Left ventricle myocardium superior (tissue), 1 donor: ENCODE measurements around the gene DLGAP1. TPM values are rescaled to one million over a fixed set of nuclear protein-coding genes. Genes with fewer than 3 reads are reported as not detected.

ENCODE experiments used
- ATAC-seq: fragments of 200-7000 bp; cut with Tn5 transposase; one replicate; pipeline ENCODE4 v1.9.1; 2020; ENCODE audit warnings: mild to moderate bottlenecking, moderate library complexity
- DNase-seq: peaks from one replicate; pipeline ENCODE4 v3.0.0-alpha.2; 2020
- intact Hi-C: fragments of 100-400 bp; cut with micrococcal nuclease; formaldehyde crosslinking; loops from one replicate; pipeline ENCODE4 v1.11.0; 2022
- total RNA-seq: library from RNA; stranded (reverse); fragmentation: NEBNext Ultra II Directional; extraction: Animal tissue kit (Norgen Biotek cat#: 25700); gene quantifications from one replicate; pipeline ENCODE4 v1.2.1, GENCODE V29; 2021
- donor health status: DM: no; HTN: yes; CAD: no; lungs with severe emphysema.

DLGAP1 gene
- total RNA-seq, 1 donor from 2014 or later, result not detected

DNA sequence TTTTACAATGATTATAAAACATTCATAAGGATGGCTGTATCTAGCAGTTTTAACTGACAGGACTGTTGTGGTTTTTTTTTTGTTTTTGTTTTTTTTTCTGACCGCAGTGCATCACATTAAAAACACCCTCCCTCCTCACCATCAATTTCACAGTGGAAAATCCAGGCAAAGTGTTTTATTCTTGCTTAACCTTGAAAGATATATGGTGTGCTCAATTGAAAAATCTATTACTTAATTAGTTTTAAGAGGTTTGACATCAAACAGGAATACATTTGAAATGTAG lies 250.7 kb downstream of the DLGAP1 start:
- ATAC-seq, result no peak
- intact Hi-C loops, result no loop called here
- DNase-seq, result no peak

DNA sequence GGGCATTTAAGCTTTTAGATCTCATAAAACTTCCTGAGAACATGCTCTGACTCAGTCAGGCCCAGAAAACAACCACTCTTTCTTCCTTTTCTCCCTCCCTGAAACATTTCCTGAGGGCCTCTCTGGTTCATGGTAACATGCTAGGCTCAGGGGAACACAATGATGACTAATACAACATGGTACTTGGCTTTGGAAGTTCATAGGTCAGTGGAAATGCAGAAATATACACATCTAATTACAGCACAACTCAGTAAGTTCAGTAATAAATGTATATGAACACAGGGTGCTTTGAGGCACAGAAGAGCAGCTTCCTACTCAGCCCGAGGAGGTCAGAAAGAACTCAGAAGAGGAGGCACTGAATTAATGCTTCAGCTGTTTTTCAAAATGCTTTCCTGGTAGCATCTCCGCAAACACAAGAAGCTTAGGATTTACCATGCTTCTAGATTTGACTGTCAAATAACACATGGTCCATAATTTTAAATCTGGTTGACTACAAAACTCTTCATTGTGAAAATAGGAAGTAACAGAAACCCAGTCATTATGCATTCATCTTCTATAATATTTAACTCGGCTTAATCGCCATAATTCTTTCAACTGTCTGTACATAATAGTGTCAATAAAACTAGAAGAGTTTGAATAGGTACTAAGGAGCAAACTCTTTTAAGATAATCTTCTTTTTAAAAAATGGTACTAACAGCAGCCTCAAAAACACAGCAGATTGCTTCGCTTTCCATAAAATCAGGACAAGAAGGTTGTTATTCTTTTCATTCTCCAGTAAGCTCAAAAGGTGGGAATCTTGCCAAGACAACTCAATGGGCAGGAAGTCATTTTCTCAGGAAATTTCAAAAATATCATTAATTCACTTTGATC lies 251.3 kb downstream of the DLGAP1 start:
- intact Hi-C loops, result no loop called here
- ATAC-seq, result no peak

DNA sequence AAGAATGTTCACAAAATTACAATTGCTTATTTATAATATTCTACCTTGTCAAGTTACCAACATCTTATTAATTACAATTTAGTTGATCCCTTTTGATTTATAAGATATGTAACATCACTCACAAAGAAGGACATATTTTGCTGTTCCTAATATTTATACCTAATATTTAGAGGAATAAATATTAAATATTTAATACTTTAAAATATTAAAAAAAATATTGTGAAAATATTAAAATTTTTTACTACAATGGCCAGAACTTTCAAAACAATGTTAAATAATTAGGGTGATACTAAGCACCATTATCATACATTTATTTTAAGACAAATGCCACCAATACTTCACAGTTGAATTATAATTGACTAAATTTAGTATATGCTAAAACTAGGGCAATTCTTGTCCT lies 254.7 kb downstream of the DLGAP1 start:
- intact Hi-C loops, result no loop called here
- ATAC-seq (no peak), DNase-seq (no peak)

More for the DNA sequence above, 251.3 kb downstream of the DLGAP1 start:
- no peak for DNase-seq

DNA sequence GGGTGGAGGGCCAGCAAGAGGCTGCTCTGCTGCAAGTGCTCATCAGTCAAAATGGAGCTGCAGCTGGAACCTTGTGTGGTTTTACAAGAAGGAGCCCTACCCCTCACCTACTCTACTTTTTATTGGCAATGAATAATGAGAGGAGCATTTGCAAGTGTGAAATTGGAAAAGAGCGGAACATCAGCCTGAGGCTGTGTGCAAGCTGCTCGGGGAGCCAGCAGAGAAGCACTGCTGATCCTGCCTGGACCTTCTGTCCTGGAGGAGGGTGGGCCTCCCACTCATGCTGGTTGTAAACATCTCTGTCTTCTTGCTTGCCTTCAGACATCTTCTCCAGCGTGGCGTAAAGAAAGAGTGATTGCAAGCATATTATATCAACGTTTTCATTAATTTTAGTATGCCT lies 256.2 kb downstream of the DLGAP1 start:
- DNase-seq (no peak), ATAC-seq (no peak)
- intact Hi-C loops, result no loop called here

DNA sequence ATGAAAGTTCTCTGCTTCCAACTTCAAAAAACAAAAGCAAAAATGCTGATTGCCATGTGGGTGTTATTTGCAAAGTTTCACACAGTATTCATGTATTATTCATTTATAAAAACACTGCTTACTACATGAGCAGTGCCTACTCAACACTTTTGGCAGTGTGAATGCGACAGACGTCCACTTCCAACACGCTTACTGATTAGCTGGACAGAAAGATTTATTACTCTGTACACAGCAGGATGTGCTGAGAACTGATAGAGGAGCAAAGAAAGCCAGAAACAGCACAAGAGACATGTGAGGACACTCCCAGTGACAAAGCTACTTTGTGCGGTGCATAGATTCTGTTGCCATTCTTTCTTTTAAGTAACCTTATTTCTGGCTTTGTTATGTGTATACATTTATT lies 258.8 kb downstream of the DLGAP1 start:
- DNase-seq (no peak), ATAC-seq (no peak)
- intact Hi-C loops, result no loop called here

DNA sequence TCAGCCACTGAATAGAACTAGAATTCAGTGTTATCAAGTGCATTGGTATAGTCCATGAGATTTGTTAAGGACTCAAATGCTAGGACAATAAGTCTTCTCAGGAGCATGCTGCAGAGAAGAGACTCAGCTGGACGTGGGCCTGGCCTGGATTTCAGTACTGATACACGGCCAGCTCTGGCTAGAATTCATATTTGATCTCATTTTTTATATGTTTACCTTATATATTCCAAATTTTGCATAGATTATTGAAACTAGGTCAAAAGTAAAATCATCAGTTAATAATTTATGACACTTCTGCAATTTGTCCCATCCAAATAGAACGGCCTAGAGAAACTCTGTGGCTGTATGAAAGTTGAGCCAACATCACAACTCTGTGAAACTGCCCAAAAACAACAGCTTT lies 262.0 kb downstream of the DLGAP1 start:
- no peak for DNase-seq
- intact Hi-C loops, result no loop called here
- ATAC-seq, result no peak

DNA sequence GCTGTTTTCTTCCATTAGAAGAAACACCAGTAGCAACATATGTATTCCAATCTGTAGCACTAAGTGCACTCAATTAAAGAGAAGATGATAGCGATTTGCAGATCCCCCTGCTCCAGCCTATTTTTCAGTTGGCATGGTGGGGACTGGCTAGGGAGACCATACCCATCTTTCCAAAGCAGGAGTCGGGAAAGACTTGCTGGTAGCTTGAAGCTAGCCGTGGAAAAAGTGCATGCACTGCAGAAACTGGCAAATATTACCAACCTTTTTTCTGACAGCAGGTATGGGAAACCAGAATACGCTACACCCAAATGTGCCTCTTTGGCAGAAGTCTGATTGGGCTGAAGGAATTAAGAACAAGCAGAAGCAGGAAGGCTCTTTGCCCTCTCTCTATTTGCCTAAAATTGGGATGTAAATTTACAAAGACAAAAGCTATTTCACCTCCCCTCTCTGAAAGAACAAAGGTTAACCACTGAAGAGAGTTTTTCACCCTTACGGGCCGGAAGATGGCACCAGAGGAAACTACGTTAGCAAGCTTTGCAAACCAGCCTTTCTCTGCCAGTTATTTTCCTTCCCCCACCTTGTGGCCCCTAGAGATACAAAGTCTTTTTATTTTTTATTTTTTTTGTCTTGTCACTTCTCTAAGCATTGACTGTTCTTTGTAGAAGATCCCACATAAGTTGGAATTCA lies 273.1 kb downstream of the DLGAP1 start:
- DNase-seq, result no peak
- no peak for ATAC-seq
- intact Hi-C loops, result no loop called here

DNA sequence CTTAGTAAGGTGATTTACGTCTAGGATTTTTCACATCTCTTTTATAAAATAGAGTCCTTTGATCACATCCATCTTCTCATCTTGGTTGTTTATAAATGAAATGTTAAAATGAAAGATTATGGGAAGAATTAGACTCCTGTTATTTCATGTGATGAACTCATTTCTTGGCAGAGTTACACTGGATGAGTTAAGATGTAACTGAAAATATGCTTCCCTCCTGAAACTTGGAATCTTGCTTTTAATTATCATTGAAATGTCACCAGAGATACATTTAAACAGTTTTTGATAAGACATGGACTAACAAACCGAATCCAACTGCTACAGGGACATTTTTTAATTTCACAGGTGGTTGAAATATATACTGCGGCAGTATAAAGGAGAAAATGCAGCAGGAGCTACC lies 274.0 kb downstream of the DLGAP1 start:
- DNase-seq (no peak), ATAC-seq (no peak)
- intact Hi-C loops, result no loop called here

DNA sequence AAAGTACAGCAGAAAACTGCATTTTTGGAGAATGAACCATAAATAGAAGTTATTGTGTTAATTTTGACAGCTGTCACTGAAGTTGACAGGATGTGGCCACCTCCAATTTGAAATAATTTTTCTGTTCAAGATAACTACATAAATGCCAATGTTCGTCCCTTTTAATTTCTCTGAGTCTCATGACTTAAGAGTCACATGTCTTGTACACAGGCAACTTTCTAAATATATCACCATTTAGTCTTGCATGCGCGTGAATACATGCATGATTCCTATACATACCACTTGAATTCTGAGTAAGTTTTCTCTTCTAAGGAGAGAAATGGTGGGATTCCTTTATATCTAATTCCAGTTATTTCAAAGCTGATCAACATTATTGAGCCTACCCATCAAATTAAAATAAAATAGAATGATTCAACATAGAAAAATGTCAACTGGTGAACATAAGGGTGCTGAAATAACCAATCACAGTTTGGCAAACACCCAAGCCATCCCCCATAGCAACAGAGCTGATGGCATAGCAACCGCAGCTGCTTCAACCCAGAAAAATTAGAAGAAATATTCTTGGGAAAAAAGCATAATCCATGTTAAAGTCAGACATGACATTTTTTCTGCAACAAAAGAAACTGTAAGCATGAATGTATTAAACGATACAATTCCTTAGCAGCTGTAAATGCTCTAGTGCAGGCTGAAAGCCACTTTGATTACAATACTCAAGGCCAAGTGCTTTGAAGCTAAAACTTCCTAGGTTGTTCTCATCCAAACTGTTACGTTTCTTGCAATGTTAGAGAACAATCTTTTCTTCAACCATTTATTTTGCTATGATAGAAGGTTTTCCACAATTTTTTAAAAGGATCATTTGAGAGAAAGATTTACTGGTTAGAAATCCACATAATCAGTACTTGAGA lies 282.7 kb downstream of the DLGAP1 start:
- DNase-seq, result no peak
- intact Hi-C loops, result no loop called here
- ATAC-seq, result no peak

DNA sequence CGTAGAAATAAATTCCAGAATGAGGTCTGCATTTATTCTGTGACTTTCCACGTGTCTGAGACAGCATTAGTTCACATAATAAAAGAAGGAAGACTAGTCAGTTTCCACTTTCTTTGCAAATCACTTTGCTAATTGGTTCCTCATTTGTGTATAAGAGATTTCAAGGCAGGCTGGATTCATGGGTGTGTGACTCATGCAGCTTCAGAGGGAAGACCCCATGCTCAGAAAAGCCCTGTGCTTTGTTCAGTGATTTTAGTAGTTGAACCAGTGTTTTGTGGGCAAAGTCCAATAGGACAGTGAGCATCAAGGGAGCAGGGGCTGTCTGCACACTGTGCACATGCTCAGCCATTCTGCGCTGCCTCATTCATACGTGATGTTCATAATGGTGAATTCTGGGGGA lies 297.8 kb downstream of the DLGAP1 start:
- intact Hi-C loops, result no loop called here
- DNase-seq (no peak), ATAC-seq (no peak)

DNA sequence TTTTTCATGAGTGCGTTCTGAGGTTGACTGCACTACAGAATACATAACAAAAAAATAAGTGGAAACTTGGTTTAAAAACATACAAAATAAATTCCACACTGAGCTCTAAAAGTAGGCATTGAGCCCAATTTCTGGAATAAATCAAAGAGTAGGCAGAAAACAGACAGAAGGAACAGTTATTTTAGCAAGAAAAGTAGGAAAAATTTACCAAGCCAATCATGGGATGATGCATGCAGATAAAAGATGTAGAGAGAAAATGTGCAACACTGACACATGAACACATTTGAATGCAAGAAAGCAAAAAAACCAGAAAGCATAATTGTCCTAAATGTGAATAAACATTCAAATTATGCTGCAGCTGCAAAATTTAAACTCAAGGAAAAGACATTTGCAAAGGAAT lies 308.3 kb downstream of the DLGAP1 start:
- DNase-seq (no peak), ATAC-seq (no peak)
- intact Hi-C loops, result no loop called here

DNA sequence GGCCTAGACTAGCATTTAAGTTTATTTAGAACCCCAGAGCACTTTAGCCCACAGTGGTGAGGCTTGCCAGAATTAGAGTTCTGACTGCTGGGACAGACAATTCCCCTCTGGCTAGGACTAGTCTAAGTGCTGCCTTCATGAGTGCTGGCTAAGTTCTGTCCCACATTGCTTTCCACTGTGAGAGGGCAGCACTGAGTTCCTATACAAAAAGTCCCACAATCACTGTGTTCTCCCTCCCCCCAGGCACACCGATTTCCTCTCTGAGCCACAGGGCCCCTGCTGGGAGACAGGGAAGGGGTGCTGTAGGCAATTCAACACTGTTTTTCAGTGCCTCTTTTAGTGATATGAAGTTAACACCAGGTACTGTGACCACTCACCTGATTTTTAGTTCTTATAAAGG lies 310.9 kb downstream of the DLGAP1 start:
- intact Hi-C loops, result no loop called here
- DNase-seq (no peak), ATAC-seq (no peak)

DNA sequence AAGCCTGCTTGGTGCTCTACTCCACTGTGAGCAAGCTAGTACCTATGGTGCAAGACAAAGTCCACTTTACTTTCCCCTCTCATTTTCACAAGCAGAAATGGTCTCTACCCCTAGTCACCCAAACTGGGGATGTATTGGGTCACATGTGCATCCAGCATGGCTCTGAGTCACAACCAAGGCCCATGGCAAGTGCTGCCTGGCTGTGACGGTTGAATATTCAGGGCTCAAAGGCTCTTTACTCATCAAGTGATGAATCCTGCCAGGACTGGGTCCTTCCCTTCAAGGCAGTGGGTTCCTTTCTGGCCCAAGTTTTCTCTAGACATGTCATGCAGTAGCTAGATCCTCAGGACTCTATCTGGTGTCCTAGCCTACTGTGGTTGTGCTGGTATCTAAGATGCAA lies 311.5 kb downstream of the DLGAP1 start:
- no peak for DNase-seq
- no peak for ATAC-seq
- intact Hi-C loops, result no loop called here

DNA sequence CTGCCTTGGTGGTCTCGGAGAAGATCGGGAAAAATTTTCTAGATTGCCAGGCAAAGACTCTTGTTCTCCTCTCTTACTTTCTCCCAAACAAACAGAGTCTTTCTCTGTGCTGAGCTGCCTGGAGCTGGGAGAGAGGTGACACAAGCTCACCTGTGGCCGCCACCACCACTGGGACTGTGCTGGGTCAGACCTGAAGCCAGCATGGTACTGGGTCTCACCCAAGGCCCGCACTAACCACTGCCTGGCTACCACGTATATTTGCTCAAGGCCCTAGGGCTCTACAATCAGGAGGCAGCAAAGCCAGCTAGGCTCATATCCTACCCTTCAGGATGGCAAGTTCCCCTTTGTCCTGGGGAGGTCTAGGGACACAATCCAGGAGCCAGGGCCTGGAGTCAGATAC lies 312.2 kb downstream of the DLGAP1 start:
- DNase-seq (no peak), ATAC-seq (no peak)
- intact Hi-C loops, result no loop called here

DNA sequence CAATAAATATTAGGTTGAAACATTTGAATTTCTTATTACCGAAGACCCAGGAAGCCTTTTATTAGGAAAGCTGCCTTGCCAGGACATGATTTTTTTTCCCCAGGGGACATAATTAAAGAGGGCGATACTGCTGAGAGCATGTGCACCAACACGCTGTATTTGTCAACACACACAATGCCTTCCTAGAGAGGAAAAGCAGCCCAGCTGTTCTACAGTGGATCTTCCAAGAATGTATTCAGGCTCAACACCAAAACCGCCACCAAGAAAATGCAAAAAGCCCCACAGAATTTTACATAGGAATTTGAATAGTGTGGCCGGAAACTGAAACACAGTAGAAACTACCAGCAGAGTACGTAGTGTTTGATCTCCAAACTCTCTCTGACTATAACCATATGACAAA lies 320.4 kb downstream of the DLGAP1 start:
- no peak for ATAC-seq
- DNase-seq, result no peak
- intact Hi-C loops, result no loop called here

DNA sequence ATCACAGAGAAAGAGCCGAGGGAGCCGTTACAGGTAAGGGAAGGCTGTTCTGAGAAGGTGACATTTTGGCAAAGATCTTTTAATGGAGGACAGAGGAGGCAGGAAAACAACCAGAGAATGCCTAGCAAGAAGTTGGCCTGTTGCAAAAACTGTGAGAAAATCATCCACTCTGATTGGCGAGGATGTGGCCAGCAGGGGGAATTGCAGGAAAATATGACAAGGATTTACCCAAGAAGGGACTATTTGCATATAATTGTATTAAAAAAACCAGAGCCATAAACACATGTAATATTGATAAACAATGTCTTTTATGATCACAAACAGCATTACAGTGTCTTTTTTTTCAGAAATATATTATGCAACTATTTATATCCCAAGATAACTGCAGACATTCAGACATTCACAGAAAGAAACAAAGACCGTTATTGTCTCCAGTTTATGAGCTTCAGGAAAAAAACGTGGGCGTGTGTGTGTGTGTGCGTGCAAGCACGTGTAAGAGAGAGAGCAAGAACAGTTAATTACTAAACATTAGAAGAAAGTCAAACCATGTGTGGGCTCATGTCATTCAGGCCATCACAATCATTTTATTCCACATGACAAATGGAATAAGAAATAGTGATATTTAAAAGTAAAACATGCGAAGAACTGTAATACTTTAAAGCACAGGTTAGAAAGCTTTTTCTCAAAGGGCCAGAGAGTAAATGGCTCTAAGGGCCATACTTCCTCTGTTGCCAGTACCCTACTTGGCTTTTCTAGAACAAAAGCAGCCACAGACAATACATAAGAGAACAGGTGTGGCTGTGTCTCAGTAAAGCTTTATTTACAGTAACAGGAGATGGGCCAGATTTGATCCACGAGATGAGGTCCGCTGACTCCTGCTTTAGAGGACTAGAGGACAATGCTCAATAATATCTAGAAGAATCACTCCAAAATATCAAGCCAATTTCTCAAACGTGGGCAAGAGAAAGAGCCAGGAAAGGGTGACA lies 324.1 kb downstream of the DLGAP1 start:
- ATAC-seq (no peak), DNase-seq (no peak)
- intact Hi-C loops, result no loop called here

DNA sequence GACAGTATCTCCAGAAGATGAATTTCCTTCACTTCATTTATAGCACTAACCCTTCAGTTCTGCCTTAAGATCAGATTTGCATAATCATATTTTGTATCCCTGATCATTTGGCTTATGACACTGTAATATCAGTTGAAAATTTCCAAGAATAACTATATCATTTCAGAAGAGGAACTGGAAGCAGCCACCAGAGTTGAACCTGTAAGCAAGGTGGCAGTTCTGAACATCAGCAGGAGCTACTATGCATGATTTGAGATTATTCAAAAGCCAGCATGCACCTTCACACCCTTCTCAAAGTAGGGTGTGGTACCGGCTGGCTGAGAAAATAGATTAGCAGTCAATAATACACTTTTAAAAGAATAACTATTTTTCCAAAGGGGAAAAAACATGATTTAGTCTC lies 328.2 kb downstream of the DLGAP1 start:
- intact Hi-C loops, result no loop called here
- no peak for ATAC-seq
- DNase-seq, result no peak

DNA sequence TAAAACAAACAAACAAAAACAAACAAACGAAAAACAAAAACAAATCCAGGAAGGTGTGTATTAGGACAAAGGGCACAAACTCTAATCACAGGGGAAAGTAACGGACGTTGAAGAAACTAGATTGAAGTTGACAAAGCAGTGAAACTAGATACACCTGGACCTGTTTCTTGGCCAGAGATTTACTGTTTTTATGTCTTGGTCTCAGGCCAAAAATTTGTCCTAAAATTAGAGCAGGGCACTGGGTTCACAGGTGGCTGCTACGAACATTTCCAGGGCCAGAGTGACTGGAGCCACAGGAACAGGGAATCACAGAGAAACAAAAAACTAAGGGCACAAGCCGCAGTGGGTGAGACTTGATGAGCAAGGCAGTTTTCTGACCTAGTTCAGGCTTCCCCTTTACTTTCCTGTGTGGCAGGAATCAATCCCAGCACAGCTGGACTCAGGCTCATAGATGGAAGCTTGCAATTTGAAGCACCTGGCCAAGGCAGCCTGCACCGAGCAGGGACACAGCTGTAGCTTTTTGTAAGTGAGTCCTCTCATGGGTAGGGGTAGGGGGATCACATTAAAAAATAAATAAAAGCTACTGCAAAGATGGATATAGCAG lies 329.4 kb downstream of the DLGAP1 start:
- intact Hi-C loops, result no loop called here
- peak; percentile 35 for ATAC-seq
- no peak for DNase-seq

DNA sequence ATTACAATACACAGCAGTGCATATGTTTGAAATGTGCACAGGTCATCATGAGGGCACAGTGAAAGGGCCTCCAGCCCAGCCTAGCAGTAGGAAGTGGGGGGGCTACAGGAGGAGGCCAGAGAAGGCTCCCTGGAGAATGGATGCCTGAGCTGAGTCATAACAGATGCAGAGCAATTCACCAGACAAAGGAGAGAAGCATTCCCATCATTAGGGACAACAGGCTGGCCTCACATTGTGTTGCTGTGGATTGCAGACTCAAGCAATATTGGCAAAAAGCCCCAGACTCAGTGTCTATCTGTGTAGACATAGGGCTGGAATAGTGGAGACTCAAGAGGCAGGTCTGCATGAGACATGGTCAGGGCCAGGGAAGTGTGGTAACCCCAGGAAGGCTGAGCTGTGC lies 329.9 kb downstream of the DLGAP1 start:
- ATAC-seq (peak; percentile 97), DNase-seq (peak; percentile 30)
- intact Hi-C loops, result no loop called here
